Measurements from ENCODE around the gene VRK1.

GRCh38 chr14:96798956-96799355, 1.8 kb downstream of the VRK1 start:
- TF ChIP-seq CTCF (conservative IDR thresholded peaks at IDR 0.05; ENCODE audit: low read length): no peak
- TF ChIP-seq EZH2phosphoT487 (IDR thresholded peaks at IDR 0.05; ENCODE audit: borderline replicate concordance): no peak

Data from Loucy (cell line).